WTC11 (cell line): Measurements from ENCODE around the gene PAPLN.

Experiments
- AFF4 ChIP-seq: sonication (generic); formaldehyde crosslinking; IDR thresholded peaks from 2 replicates; pipeline ENCODE4 v1.8.1; 2023; ENCODE audit warnings: mild to moderate bottlenecking, missing genetic modification reagents, borderline replicate concordance
- E2F4 ChIP-seq: sonication (generic); formaldehyde crosslinking; IDR thresholded peaks from 2 replicates; pipeline ENCODE4 v1.8.1; 2022; ENCODE audit warnings: low read depth, mild to moderate bottlenecking, moderate library complexity, missing genetic modification reagents, borderline replicate concordance
- SMAD4 ChIP-seq: sonication (generic); formaldehyde crosslinking; IDR thresholded peaks from 2 replicates; pipeline ENCODE4 v1.8.0; 2022; ENCODE audit warnings: mild to moderate bottlenecking, missing genetic modification reagents
- SP1 ChIP-seq: sonication (generic); formaldehyde crosslinking; conservative IDR thresholded peaks from 2 replicates; pipeline ENCODE4 v1.8.1; 2022; ENCODE audit warnings: missing genetic modification reagents
- STAT6 ChIP-seq: sonication (generic); formaldehyde crosslinking; conservative IDR thresholded peaks from 2 replicates; pipeline ENCODE4 v1.8.1; 2023; ENCODE audit warnings: mild to moderate bottlenecking, low read depth, missing genetic modification reagents, moderate library complexity
- ZBTB21 ChIP-seq: sonication (generic); formaldehyde crosslinking; IDR thresholded peaks from 2 replicates; pipeline ENCODE4 v1.8.1; 2023; ENCODE audit warnings: mild to moderate bottlenecking, missing genetic modification reagents, borderline replicate concordance
- ZNF138 ChIP-seq: sonication (generic); formaldehyde crosslinking; conservative IDR thresholded peaks from 2 replicates; pipeline ENCODE4 v1.8.1; 2022; ENCODE audit warnings: mild to moderate bottlenecking, moderate library complexity, missing genetic modification reagents
- ZNF396 ChIP-seq: fragments of 250-450 bp; sonication (Bioruptor Pico); IDR thresholded peaks from 2 replicates; pipeline ENCODE4 v1.8.0; 2021; ENCODE audit warnings: mild to moderate bottlenecking, moderate library complexity, borderline replicate concordance
- ZSCAN18 ChIP-seq: fragments of 250-450 bp; sonication (Bioruptor Pico); IDR thresholded peaks from 2 replicates; pipeline ENCODE4 v2.1.2; 2022; ENCODE audit warnings: mild to moderate bottlenecking, moderate library complexity
- TF ChIP-seq, protein P1 (sequence below): fragments of 200-600 bp; IDR thresholded peaks from 2 replicates; pipeline ENCODE4 v1.8.0; 2022; ENCODE audit warnings: antibody characterized with exemption
- TF ChIP-seq, protein P2 (sequence below): sonication (generic); formaldehyde crosslinking; IDR thresholded peaks from 2 replicates; pipeline ENCODE4 v1.8.1; 2023; ENCODE audit warnings: mild to moderate bottlenecking, missing genetic modification reagents

DNA sequence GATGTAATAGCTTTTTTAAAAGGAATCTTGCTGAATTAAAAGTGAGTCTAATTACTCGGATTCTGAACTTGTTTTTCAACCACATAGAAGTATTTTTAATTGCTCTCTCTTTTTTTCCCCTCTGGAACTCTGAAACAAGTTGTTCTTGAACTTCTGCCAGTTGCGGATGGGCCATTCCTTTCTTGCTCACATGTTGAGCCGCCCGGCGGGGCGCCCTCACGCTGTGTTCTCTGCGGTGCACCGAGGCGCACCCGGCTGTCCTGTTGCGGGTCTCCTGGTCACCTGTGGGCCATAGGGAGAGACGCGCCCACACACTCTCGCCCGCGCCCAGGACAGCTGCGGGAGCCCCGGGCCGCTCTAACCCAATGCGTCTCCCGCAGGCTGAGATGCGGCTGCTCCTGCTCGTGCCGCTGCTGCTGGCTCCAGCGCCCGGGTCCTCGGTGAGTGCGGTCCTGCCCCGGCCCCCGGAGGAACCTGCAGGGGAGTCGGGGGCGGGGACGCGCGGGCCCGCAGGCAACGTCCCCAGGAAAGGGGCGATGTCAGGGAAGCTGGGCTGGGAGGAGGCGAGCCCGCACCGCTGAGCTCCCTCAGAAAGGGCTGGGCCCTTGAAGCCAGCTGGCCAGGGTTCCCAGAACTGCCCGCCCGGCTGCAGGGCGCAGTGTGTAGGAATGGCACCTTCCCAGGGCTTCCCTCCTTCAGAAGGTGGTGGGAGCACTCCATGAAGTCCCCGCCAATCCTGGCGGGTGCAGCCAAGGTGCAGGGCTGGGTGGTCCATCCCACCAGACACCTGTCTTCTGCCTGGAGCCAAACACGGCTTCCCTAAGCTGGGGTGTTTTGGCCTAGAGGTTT lies 2.3 kb downstream of the PAPLN start:
- TF ChIP-seq ZBTB21 (CRISPR knock-in tag) (no peak), SP1 (no peak), AFF4 (CRISPR knock-in tag) (no peak), ZNF138 (CRISPR knock-in tag) (0 out of 2 replicates have a peak, but pooled peaks have one; percentile 42), SMAD4 (no peak), E2F4 (no peak), STAT6 (CRISPR knock-in tag) (no peak), ZSCAN18 (CRISPR knock-in tag) (no peak), ZNF396 (CRISPR knock-in tag) (no peak)
- TF ChIP-seq, protein P1, sequence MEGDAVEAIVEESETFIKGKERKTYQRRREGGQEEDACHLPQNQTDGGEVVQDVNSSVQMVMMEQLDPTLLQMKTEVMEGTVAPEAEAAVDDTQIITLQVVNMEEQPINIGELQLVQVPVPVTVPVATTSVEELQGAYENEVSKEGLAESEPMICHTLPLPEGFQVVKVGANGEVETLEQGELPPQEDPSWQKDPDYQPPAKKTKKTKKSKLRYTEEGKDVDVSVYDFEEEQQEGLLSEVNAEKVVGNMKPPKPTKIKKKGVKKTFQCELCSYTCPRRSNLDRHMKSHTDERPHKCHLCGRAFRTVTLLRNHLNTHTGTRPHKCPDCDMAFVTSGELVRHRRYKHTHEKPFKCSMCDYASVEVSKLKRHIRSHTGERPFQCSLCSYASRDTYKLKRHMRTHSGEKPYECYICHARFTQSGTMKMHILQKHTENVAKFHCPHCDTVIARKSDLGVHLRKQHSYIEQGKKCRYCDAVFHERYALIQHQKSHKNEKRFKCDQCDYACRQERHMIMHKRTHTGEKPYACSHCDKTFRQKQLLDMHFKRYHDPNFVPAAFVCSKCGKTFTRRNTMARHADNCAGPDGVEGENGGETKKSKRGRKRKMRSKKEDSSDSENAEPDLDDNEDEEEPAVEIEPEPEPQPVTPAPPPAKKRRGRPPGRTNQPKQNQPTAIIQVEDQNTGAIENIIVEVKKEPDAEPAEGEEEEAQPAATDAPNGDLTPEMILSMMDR: no peak
- TF ChIP-seq, protein P2, sequence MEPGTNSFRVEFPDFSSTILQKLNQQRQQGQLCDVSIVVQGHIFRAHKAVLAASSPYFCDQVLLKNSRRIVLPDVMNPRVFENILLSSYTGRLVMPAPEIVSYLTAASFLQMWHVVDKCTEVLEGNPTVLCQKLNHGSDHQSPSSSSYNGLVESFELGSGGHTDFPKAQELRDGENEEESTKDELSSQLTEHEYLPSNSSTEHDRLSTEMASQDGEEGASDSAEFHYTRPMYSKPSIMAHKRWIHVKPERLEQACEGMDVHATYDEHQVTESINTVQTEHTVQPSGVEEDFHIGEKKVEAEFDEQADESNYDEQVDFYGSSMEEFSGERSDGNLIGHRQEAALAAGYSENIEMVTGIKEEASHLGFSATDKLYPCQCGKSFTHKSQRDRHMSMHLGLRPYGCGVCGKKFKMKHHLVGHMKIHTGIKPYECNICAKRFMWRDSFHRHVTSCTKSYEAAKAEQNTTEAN: no peak
